Mucosa of gallbladder (tissue), 1 donor: ENCODE measurements around the gene RNF213. TPM values are rescaled to one million over a fixed set of nuclear protein-coding genes. Genes with fewer than 3 reads are reported as not detected.
A peak's percentile ranks its signal among the peaks of the same experiment; 100 is the strongest.

ENCODE experiments used
- DNase-seq: peaks from one replicate; pipeline ENCODE4 v3.0.0-alpha.2; 2020; ENCODE audit warnings: low spot score
- total RNA-seq: library from RNA; stranded (reverse); gene quantifications from one replicate; pipeline ENCODE4 v1.2.1, GENCODE V29; 2021
- donor health status: DM: no; HTN: no; CAD: no.

RNF213 gene
- total RNA-seq, 1 donor from 2014 or later, result 147 TPM

- DNase-seq, result no peak
These were observed 106.9 kb downstream of the RNF213 start for GRCh38 chr17:80367503-80367902.

DNA sequence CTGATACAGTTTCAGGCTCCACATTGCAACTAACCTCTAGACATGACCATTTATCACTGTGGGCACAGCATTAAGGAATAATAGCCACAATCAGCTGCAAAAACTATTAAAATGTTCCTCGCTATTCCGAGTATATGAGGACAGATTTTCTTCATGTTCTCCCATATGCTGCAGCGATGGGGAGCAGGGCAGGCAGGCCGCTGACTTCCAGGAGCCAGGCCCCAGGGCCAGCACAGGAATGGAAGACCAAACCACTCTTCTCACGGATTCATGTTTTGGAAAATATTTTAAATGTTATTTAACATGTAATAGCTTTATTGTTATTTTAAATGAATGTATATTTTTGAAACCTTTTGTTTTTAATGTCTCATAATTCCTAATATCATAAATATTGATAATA lies 110.5 kb downstream of the RNF213 start:
- DNase-seq, result no peak

DNA sequence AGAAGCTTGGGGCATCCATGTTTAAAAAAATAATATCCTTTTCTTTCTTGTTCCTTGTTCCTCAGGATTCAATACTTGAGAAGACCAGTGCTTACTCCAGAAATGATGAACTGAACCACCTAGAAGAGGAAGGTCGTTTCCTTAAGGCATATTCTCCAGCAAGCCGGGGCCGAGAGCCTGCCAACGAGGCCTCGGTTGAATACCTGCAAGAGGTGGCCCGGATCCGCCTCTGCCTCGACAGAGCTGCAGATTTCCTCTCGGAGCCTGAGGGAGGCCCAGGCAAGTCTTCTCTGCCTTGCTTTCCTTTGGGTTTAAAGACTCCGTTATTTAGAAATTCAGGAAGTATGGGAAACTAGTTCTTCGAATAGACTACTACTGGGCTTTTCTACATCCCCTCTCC lies 111.8 kb downstream of the RNF213 start:
- DNase-seq, result no peak

DNA sequence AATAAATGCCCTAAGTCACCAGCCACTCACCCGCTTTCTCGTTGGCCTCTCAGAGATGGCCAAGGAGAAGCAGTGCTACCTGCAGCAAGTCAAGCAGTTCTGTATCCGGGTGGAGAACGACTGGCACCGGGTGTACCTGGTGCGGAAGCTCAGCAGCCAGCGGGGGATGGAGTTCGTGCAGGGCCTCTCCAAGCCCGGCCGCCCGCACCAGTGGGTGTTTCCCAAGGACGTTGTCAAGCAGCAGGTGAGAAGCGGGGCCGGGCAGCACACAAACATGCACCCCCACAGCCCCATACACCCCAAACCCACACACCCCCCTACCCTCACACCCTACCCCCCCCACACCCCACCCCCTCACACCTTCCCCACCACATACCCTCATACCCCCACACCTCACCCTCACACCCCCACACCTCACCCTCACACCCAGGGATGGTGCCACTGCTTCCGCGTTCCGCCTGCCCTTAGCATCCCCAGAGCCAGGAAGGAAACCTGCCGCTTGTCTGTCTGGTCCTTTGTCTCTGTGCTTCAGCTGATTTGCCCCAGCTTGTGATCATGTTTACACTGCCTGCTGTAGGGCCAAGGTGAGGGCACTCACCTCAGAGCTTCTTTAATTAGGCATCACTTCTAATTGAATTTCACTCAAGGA lies 112.4 kb downstream of the RNF213 start:
- no peak for DNase-seq

- DNase-seq, result no peak
These were observed 113.5 kb downstream of the RNF213 start for GRCh38 chr17:80374039-80374731.

DNA sequence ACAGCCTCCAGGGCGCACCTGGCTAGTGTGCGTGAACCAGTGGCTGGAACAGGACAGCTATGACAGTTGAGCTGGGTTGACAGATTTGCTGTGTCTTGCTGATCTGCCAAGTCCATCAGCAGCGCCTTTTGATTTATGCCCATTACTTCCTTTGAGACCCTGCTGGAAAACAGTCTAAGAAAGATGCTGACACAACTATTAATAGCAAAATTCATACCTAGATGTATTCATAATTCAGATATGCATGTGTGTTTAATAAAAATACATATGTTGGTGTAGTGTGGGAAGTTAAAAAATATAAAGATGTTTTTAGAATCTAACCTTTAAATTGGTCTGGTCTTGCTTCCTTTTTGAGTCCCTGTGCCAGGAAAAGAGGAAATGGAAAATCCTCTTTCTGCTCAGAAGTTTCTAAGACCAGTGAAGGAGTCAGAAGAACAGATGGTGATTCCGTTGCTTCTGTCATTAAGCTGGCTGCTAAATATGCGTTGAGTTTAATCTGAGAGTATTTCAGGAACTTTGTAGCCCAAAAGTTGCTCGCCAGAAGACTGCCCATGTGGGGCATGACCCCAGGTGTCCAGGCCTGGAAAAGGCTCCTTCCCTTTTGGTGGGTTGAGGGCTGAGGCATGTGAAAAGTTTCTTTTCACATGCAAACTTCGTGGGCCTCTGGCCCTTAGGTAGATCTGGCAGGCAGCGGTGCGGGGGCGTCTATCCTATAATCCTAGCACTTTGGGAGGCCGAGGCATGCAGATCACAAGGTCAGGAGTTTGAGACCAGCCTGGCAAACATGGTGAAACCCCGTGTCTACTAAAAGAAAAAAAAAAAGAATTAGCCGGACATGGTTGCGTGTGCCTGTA lies 114.3 kb downstream of the RNF213 start:
- no peak for DNase-seq

- no peak for DNase-seq
These were observed 115.9 kb downstream of the RNF213 start for GRCh38 chr17:80376531-80376930.

GRCh38 chr17:80377798-80378197 lies 117.1 kb downstream of the RNF213 start:
- no peak for DNase-seq

- no peak for DNase-seq
These were observed 118.7 kb downstream of the RNF213 start for GRCh38 chr17:80379348-80379747.

GRCh38 chr17:80380068-80380467 lies 119.4 kb downstream of the RNF213 start:
- DNase-seq, result no peak

DNA sequence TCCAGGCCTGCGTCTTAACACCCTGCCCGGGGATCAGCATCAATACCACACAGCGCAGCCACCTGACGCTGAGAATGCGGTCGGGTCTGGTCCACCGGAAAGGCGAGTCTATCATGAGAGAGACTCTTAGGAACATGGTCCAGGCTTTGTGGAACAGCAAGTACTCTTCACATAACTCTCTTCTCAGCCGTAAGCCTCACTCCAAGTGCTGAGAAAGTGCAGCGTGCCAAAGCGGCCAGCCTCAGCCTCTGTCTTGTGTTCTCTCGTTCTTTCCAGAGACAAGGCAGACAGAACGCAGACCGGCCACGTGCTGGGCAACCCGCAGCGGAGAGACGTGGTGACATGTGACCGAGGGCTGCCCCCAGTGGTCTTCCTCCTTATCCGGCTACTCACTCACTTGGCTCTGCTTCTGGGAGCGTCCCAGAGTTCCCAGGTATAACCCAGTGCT lies 119.9 kb downstream of the RNF213 start:
- peak; percentile 23 for DNase-seq

DNA sequence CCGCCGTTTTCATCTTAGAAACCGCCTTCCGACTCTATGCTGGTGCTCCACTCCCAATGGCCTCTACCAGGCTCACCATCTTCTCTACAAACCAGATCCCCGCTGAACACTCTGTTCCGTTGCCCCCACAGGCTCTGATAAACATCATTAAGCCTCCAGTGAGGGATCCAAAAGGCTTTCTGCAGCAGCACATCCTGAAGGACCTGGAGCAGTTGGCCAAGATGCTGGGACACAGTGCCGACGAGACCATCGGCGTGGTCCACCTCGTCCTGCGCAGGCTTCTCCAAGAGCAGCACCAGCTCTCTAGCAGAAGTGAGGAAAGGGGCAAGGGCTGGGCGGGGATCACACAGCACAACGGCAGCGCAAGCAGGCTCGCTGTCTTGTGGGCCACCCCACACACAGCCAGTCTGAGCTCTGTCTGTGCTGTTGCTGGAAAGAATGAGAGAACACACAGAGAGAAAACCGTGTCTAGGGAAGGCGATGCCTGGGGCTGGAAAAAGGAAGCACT lies 120.8 kb downstream of the RNF213 start:
- DNase-seq, result no peak

- DNase-seq, result no peak
These were observed 121.8 kb downstream of the RNF213 start for GRCh38 chr17:80382446-80382845.

- no peak for DNase-seq
These were observed 122.3 kb downstream of the RNF213 start for GRCh38 chr17:80382956-80383355.

- DNase-seq, result no peak
These were observed 123.7 kb downstream of the RNF213 start for GRCh38 chr17:80384078-80384960.

DNA sequence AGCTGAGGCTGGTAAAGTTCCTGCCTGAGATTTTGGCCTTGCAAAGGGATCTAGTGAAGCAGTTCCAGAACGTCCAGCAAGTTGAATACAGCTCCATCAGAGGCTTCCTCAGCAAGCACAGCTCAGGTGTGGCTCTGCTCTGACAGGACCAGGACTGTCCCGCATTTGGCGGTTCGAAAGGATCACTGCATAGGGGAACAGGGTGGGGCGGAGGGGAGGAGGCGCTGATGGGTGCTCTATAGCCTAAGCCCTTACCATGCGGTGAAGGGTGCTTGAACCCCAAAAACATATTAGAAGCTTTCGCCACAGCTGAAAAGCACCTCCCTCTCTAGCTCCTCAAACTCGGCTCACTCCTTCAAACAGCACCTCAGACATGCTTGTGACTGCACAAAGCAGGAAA lies 124.4 kb downstream of the RNF213 start:
- DNase-seq, result no peak

GRCh38 chr17:80386341-80386740 lies 125.7 kb downstream of the RNF213 start:
- no peak for DNase-seq

DNA sequence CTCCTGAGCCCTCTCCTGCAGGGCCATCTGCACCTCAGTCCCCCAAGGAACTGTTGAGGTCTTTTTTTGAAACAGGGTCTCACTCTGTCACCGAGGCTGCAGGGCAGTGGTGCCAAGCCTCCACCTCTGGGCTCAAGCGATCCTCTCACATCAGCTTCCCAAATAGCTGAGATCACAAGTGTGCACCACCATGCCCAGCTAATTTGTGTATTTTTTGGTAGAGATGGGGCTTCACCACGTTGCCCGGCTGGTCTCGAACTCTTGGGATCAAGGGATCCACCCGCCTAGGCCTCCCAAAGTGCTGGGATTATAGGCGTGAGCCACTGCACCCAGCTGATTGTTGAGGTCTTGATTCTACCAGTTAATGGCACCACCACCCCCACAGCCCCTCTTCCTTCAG lies 126.4 kb downstream of the RNF213 start:
- DNase-seq, result no peak

DNA sequence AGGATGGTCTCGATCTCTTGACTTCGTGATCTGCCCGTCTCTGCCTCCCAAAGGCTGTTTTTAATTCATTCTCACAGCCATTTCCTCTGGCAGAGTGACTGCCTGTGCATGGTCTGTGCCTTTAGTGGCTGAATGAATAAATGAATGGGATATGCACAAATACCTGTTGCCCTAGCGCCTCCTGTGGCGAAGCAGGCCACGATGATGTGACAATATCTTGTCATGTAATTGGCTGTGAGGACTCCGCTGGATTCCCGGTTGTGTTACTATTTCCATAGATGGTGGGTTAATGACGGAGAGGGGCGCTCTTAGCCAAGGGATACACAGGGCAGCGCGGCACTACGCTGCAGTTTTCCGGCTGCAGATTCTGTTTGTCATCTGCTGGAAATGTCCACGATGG lies 127.5 kb downstream of the RNF213 start:
- DNase-seq, result no peak

GRCh38 chr17:80388601-80389000 lies 127.9 kb downstream of the RNF213 start:
- DNase-seq, result no peak
